Measurements from ENCODE around the gene APBB2. TPM values are rescaled to one million over a fixed set of nuclear protein-coding genes. Genes with fewer than 3 reads are reported as not detected.

Gene APBB2
- total RNA-seq, 1 experiment from 2014 or later = 17.7 TPM

DNA sequence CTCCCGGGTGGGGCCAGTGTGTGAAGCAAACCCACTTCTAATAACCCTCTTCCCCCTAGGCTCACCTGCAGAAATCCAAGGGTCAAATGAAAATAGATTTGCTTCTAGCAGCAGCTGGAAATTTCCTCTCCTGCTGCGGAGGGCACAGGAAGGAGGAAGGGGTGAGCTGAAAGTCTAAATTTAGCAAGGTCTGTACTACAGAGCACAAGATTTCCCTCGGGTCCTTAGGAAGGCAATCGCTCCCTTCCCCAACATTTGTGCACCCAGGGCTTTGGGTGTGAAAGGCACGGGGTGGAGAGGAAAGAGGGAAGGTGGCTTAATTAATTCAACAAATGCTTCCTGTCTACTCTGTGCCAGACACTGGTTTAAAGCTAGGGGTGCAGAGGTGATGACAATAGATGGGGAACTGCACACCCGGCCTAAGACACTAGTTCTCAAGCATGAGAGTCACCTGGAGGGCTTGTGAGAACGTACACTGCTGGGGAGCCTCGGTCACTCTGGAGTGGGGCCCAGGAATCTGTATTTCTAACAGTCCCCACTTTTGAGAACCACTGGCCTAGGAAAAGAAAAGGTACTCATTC is 260.2 kb downstream of the APBB2 start:
- Mint-ChIP-seq H3K27me3 (ENCODE audit: unreplicated experiment) (no peaks in the 10 kb centered on the region), H3K27ac (ENCODE audit: unreplicated experiment) (no peak overlapping the region), H3K4me1 (ENCODE audit: low read depth, unreplicated experiment) (no peaks in the 10 kb centered on the region), H3K4me3 (ENCODE audit: low read depth, unreplicated experiment) (no peak overlapping the region), H3K9me3 (ENCODE audit: low read depth, unreplicated experiment) (no peaks in the 10 kb centered on the region), H3K36me3 (ENCODE audit: insufficient read depth, unreplicated experiment) (no peaks in the 10 kb centered on the region)
- no peak for DNase-seq
- BruUV-seq (replicated peaks) = no TSS peak
- intact Hi-C loops (cut with micrococcal nuclease; ENCODE audit: unreplicated experiment) = no loop called here
- TF ChIP-seq, protein P1, sequence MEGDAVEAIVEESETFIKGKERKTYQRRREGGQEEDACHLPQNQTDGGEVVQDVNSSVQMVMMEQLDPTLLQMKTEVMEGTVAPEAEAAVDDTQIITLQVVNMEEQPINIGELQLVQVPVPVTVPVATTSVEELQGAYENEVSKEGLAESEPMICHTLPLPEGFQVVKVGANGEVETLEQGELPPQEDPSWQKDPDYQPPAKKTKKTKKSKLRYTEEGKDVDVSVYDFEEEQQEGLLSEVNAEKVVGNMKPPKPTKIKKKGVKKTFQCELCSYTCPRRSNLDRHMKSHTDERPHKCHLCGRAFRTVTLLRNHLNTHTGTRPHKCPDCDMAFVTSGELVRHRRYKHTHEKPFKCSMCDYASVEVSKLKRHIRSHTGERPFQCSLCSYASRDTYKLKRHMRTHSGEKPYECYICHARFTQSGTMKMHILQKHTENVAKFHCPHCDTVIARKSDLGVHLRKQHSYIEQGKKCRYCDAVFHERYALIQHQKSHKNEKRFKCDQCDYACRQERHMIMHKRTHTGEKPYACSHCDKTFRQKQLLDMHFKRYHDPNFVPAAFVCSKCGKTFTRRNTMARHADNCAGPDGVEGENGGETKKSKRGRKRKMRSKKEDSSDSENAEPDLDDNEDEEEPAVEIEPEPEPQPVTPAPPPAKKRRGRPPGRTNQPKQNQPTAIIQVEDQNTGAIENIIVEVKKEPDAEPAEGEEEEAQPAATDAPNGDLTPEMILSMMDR (IDR thresholded peaks at IDR 0.05; ENCODE audit: unreplicated experiment) = no peak
- CTCF ChIA-PET = no interaction called here

DNA sequence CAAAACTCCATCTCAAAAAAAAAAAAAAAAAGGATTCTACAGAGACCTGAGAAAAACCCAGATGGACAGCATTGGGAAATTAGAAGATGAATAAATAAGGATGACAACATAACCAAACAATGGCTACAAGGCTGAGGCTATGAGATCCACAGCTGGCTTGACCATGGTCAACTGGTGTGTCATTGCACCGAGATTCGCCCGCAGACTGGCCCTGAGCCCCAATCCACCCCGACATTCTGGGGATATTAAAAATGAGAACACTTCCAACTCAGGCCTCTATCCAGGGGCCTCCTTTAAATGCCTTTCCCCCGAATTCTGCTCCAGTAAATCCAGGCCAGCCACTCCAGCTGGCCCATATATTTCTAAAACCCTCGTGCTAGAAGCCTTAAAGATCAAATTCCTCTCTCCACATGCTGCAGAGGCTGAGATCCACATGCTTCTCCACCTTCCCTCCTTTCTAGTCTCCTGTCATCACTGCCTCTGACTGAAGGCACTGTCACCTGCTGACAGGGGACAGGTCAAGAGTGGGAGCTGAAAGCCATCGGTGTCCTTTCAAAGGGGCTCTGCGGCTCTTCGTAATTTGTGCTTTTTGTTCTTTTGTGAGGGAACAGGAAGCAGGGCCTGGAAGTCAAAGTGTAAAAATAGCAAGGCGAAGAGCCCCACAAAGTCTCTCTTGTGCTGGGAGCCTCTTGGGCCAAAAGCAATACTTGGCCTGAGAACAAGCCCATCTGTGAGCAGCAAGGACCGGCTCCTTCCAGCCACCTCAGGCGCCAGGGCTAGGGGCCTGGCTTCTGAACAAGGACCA is 260.9 kb downstream of the APBB2 start:
- no peak for DNase-seq
- TF ChIP-seq, protein P1 (IDR thresholded peaks at IDR 0.05; ENCODE audit: unreplicated experiment) = no peak
- intact Hi-C loops (cut with micrococcal nuclease; ENCODE audit: unreplicated experiment) = no loop called here
- Mint-ChIP-seq H3K9me3 (ENCODE audit: low read depth, unreplicated experiment) (no peaks in the 10 kb centered on the region), H3K4me1 (ENCODE audit: low read depth, unreplicated experiment) (no peaks in the 10 kb centered on the region), H3K27ac (ENCODE audit: unreplicated experiment) (no peak overlapping the region), H3K36me3 (ENCODE audit: insufficient read depth, unreplicated experiment) (no peaks in the 10 kb centered on the region), H3K4me3 (ENCODE audit: low read depth, unreplicated experiment) (no peak overlapping the region), H3K27me3 (ENCODE audit: unreplicated experiment) (no peaks in the 10 kb centered on the region)
- CTCF ChIA-PET = no interaction called here
- BruUV-seq (replicated peaks) = no TSS peak

DNA sequence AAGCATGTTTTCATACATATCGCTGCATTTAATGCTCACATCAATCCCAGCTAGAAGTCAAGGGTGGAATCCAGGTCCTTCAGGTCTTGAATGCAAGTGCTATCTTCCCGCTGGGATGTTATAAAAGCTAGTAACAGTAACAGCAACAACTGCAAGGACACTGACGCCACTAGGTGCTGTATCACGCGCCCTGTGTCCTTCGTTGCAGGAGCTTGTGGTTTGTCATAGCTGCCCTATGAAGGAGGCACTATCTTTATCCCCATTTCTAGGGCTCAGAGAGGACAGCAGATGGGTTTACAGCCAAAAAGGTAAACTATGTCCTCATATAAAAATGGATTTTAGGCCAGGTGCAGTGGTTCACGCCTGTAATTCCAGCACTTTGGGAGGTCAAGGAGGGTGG is 261.7 kb downstream of the APBB2 start:
- H3K36me3 Mint-ChIP-seq (ENCODE audit: insufficient read depth, unreplicated experiment) = no peaks in the 10 kb centered on the region
- no peak overlapping the region for H3K4me3 Mint-ChIP-seq (ENCODE audit: low read depth, unreplicated experiment)
- no peaks in the 10 kb centered on the region for H3K27me3 Mint-ChIP-seq (ENCODE audit: unreplicated experiment)

DNA sequence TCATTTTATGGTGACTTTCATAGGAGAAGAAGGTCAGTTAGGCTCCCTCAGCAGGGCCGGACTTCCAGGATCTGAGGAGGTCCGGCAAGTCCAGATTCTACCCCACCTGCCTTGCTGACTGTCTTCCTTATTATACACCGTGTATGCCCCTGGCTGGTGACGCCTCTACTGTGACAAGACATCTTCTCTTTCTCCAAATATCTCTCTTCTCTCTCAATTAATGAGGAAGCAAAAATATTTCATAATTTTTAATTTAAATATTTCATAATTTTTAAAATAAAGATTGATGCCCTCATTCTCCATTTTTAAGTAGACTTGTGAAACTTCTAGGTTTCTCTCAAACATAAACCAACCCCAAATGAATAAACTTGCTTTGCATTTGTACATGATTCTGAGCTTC is 262.1 kb downstream of the APBB2 start:
- Mint-ChIP-seq H3K27ac (ENCODE audit: unreplicated experiment) (no peak overlapping the region), H3K36me3 (ENCODE audit: insufficient read depth, unreplicated experiment) (no peaks in the 10 kb centered on the region), H3K4me1 (ENCODE audit: low read depth, unreplicated experiment) (no peaks in the 10 kb centered on the region), H3K4me3 (ENCODE audit: low read depth, unreplicated experiment) (no peak overlapping the region), H3K9me3 (ENCODE audit: low read depth, unreplicated experiment) (no peaks in the 10 kb centered on the region), H3K27me3 (ENCODE audit: unreplicated experiment) (no peaks in the 10 kb centered on the region)
- no TSS peak for BruUV-seq (replicated peaks)
- intact Hi-C loops (cut with micrococcal nuclease; ENCODE audit: unreplicated experiment) = no loop called here
- TF ChIP-seq, protein P1 (IDR thresholded peaks at IDR 0.05; ENCODE audit: unreplicated experiment) = no peak
- no peak for DNase-seq
- CTCF ChIA-PET = no interaction called here

More for the DNA sequence above, 261.7 kb downstream of the APBB2 start:
- no peaks in the 10 kb centered on the region for H3K4me1 Mint-ChIP-seq (ENCODE audit: low read depth, unreplicated experiment)
- CTCF ChIA-PET = no interaction called here
- no peak overlapping the region for H3K27ac Mint-ChIP-seq (ENCODE audit: unreplicated experiment)
- no TSS peak for BruUV-seq (replicated peaks)
- H3K9me3 Mint-ChIP-seq (ENCODE audit: low read depth, unreplicated experiment) = no peaks in the 10 kb centered on the region
- no peak for DNase-seq
- TF ChIP-seq, protein P1 (IDR thresholded peaks at IDR 0.05; ENCODE audit: unreplicated experiment) = no peak
- intact Hi-C loops (cut with micrococcal nuclease; ENCODE audit: unreplicated experiment) = no loop called here
